Measurements from ENCODE around the gene TATDN2.
"Not testable (repeated sequence)": the region's sequence is repeated elsewhere in the genome, so short reads cannot be mapped to it uniquely, and the experiment has no call there.

TATDN2 gene

DNA sequence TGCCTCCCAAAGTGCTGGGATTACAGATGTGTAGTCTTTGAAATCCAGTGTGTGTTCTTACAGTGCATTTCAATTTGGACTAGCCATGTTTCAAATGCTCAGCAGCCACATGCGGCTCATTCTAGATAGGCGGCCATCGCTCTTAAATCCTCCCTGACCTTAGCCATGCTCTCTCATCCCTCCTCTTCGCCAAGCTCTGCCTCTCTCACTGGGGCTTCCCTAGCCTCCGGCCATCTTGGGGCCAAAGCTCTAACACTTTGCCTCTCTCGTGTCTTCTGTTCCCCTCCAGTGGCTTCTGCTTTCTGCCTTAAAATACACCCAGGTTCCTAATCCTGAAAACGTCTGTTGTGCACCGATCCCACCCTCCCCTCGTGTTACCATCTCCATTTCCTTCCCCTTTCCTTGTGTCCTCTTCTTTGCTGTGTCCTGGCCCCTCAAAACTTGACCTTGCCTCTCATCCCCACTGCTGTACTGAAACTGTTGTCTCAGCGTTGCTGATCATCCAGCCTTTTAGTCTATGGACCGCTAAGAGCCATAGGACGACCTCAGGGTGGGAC lies 45.8 kb downstream of the TATDN2 start:
- no peak for DNase-seq

DNA sequence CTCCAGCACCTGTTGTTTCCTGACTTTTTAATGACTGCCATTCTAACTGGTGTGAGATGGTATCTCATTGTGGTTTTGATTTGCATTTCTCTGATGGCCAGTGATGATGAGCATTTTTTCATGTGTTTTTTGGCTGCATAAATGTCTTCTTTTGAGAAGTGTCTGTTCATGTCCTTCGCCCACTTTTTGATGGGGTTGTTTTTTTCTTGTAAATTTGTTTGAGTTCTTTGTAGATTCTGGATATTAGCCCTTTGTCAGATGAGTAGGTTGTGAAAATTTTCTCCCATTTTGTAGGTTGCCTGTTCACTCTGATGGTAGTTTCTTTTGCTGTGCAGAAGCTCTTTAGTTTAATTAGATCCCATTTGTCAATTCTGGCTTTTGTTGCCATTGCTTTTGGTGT lies 49.8 kb downstream of the TATDN2 start:
- DNase-seq, result not testable (repeated sequence)

DNA sequence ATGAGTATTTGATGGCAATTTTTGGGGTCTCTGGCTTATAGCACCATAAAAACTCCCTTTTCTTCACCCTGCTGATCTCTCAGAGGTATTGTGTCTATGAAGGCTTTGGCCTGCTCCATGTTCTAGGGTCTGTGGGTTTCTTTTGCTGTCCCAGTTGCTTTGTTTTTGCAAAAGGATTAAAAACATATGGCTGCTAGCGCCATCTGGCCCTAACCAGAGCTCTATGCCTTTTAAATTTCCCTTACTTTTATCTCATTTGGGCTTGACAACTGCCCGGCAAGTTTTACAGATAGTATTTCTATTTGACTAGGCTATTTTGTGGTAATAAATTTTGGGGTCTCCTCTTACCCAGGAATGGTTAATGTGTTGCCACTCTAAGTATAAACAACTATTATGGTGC lies 50.9 kb downstream of the TATDN2 start:
- DNase-seq, result no peak

DNA sequence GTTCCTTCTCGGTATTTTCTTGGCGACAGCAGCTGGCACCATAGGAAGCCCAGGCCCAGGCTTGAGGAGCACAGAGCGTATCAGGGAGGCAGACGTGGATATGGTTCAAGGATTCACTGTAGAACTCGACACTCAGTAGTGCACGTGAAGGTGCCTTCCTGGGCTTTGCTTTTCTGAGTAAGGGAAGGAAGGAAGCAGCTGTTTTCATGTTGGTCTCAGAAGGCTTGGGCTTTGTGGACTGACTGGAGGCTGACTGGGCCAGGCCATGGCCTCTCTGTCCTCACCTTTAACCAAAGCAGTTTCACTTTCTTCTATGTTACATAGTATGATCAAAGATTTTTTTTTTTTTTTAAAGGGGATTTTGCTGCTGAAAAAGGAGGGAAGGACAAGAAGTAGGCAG lies 51.4 kb downstream of the TATDN2 start:
- no peak for DNase-seq

DNA sequence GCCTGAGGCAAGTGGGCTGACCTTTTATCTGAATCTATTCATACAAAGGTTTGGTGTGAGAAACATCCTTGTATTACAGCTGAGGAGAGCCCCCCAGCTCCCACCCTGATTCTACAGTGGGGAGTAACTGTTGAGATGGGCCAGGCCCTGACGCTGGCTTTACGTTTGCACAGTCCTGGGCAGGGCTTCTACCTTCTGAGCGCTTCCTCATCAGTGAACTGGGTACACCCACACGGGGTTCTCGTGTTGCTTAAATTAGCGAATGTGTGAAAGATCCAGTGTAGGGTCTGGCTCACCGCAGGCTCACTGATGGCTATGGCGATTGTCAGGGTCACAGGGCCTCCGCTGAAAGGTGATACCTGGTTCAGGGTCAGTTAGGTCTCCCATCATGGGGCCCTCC lies 51.8 kb downstream of the TATDN2 start:
- DNase-seq, result no peak

DNA sequence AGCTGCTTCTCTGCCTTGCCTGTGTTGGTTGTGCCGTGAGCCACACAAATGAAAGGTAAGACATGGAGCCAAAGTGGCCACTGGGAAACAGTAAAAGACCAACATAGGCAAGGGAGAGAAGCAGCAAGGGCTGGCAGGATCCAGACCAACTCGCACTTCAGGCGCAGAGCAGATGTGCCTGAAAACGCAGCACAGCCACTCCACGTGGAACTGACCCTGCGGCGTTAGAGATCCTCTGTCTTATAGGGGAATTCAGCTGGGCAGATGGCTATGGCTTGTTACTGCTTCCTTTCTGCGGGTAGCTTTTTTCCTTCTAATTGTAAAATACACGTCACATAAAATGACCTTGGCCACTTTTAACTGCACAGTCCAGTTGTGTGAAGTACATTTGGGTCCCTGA lies 54.8 kb downstream of the TATDN2 start:
- no peak for DNase-seq

DNA sequence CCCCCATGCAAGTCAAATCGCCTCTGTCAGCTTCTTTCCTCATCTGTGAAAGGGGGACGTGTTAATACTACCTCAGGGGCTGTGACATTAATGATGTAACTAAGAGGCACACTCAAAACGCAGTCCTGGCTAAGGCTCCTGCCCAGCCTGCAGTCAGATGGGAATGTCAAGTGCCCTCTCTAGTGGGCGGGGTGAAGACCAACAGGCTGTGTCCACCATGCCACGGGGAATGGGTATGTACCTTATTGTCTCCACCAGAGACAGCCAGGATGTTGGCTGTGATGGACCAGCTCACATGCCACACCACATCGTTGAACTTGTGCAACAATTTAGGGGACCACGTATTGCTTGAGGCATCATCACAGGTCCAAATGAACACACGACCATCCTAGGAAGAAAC lies 55.5 kb downstream of the TATDN2 start:
- DNase-seq, result no peak

DNA sequence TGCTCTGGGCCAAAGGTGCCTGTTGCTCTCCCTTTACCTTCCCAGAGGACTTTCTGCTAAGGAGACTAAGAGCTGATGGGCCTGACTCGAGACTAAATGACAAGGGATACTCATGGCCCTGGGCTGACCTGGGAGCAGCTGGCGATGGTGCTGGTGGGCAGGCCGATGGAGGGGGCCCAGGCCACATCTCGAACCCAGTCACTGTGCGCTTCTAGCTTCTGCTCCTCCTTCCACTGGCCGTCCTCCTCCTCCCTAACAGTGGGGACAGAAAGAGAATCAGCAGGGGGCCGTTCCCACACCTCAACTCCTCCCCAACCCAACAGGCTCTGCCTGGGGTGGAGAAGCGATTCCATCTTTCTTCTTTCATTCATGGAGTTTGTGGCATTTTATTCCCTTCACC lies 56.6 kb downstream of the TATDN2 start:
- no peak for DNase-seq

DNA sequence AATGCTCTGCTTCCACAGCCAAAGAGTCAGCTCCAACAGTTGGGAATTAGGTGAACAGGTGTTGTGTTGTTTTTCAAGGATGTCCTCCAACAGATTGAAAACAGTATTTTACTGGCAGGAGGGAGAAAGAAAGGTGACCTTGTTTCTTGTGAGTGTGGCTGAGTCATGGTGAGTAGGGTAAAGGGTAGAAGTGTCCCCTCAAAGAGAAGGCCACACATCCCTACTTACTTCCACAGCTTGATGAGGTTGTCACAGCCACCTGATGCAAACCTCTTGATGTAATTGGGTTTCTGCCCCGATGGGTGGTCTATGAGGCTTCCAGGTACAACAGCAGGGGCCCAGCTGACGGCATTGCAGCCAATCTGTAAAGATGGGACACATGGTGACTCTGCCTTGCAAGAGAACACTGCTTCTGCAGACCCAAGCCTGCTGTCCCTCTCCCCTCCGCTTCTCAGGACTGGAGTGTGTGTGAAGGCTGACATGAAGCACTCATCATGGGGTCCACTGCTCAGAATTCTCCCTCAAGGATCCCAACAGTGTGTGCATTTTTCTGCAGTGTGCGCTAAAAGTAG lies 57.2 kb downstream of the TATDN2 start:
- DNase-seq, result no peak

DNA sequence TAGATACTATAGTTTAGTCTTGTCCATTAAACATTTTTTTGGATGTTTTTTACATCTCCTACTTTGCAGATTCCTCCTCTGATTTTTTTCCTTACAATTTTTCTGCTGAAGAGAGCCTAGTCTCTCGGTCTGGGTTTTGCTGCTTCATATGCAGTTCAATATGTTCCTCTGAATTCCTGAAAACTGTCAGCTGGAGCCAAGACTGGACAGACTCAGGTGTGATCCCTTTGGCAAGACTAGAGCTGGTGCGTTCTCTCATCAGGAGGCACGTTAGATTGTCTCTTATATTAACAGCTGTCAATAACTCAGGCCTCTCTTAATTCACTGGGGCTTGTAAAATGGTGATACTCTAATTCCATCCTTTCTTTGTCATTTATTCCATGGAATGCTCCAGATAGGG lies 57.9 kb downstream of the TATDN2 start:
- DNase-seq, result no peak

DNA sequence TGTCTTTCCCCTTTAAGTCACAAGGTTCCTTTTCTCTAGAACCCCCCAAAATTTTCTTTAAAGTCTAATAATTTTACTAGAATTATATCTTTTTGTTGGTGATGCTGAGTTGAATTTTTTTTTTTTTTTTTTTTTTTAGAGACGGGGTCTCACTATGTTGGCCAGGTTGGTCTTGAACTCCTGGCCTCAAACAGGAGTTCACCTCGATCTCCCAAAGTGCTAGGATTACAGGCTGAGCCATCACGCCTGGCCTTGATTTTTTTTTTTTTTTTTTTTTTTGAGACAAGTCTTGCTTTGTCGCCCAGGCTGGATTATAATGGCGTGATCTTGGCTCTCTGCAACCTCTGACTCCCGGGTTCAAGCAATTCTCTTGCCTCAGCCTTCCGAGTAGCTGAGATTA lies 60.4 kb downstream of the TATDN2 start:
- DNase-seq, result no peak

DNA sequence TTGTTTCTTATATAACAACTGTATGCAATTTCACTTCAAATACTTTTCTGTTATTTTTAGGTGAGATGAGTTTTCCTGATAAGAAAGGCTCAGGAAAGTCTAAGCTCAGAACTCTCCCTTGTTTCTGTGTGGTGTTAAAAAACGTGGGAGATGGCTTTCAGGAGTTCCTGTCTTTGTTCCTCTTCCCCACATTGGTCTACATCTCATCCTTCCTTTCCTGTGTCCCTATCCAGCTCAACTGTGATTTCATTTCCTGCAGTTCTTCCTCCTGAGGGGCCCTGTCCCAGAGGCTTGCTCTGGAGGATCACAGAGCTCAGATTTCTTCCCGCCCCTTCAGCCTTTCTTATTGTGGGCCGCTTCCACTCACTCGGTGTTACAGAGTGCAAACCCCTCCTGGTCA lies 61.5 kb downstream of the TATDN2 start:
- no peak for DNase-seq

DNA sequence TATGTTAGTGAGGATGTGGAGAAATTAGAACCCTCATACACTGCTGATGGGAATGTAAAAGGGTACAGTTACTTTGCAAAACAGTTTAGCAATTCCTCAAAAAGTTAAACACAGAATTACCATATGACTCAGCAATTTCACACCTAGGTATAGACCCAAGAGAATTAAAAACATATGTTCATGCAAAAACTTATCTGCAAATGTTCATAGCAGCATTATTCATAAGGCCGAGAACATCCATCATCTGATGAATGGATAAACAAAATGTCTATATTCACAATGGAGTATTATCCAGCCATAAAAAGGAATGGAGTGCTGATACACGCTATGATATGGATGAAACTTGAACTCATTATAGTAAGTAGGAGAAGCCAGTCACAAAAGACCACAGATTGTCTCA lies 62.3 kb downstream of the TATDN2 start:
- no peak for DNase-seq

DNA sequence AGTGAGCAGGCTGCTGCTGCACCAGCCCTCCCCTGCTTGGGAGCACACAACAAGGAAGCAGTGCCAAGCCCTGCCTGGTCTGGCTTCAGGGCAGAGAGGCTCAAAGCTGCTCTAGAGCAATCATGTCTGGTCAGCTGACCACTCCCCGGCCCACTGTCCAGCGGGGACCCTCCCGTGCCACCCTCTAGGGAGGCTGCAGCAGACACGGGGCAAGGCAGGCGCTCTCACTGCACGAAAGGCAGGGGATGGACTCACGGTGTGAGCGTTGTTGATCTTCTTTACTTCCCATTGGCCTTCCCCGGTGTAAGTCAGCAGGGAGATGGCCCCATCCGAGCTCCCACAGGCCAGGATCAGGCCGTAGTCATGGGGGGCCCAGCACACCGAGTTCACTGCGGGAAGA lies 63.5 kb downstream of the TATDN2 start:
- no peak for DNase-seq

DNA sequence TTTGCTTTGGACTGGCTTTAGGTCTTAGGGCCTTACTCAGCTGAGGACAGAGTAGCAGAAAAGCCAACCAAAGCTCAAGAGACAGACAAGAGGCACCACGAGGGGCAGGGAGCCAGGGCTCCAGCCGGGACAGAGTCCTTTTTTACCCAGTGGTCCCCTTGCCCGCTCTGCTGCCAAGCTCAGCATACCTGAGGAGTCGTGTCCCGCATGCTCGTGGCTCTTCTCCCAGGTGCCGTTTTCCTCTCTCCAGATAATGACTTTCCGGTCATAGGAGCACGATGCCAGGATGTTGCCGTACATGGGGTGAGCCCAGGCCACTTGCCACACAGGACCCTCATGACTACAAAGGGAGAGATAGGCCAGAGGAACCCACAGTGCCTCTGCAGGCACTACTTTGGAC lies 64.1 kb downstream of the TATDN2 start:
- no peak for DNase-seq

DNA sequence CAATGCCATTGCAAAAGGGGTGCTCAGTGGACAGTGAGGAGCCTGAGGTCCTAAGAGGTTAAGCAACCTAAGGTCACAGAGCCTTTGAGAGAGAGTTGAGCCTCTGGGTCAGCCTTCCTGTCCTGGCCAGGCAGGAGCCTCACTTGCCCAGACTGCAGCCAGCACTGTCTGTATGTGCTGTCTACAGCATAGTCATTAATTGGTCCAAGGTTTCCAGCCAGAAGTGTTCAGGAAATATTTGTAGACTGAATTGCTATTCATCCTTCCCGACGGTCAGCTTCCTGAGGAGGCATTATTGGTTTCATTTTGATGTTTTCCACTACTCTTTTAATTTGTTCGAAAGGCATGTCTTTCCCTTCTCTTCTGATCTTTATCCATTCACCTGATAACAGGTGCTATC lies 64.6 kb downstream of the TATDN2 start:
- no peak for DNase-seq

DNA sequence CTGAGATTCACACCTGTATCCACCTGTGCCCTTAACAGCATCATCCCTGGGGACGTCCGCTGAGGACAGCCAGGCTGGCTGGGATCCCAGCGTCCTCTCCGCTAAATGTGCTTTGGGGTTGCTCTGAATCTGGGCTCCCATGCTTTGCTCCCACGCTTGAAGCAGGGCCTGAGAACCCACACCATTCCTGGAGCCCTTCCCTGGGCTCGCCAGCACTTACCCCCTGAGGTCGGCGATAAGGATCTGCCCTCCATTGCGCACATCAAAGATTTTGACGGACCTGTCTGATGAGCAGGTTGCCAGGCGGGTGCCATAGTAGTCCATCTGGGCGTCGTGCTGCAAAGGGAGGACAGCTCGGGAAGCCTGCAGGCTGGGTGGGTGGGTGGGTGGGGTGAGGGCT lies 66.8 kb downstream of the TATDN2 start:
- DNase-seq, result no peak

DNA sequence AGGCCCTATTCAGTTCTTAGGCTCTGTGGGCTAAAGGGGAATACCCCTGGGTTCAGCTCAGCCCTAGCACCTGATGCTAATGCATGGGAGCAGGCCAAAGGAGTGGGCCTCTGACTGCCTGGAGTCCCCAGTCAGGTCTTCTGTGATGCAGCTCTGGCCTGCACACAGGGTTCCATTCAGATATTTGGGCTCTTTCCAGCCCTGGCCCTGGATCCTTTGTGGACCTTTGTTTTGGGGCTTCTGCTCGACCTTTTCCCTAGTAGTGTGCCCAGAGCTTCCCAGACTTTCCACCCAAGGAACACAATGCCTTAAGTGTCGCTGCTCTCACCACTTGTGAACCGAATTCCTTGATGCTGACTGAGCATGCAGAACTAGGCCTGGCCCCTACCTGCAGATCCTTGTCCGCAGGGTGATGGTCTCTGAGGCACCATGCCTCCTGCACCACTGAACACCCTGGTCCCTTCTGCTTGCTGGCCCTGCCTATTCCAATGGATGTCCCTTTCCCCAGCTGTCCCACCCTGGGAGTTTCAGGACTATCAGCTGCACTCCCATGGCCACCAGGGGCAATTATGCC lies 67.6 kb downstream of the TATDN2 start:
- DNase-seq, result no peak

DNA sequence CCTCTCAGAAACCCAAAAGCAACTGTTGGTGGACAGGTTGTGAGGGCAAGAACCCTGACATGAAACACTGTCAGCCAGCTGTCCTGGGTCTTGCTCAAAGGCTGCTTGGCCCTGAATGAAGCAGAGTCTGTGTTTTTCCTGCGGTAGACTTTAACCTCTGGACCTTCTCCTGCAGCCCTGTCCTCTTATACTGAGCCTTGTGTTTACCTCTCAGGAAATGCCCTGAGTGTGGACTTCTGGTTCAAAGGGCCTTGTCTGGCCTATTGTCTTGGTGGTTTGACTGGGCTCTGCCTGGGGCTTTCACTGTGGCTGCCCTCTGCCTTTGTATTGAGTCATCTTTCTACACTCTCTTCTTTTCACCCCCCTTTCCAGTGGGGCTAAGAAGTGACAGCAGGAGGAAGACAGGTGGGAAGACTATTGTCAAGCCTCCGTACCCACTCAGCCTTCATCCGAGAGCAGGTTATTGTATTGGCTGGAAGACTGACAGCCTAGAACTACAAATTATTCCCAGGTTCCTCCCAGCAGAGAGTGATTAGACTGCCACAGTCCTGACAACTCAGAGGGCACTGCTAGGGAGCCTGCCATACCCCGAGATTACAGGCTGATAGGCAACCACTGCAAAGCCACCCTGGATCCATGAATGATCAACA lies 69.2 kb downstream of the TATDN2 start:
- no peak for DNase-seq

DNA sequence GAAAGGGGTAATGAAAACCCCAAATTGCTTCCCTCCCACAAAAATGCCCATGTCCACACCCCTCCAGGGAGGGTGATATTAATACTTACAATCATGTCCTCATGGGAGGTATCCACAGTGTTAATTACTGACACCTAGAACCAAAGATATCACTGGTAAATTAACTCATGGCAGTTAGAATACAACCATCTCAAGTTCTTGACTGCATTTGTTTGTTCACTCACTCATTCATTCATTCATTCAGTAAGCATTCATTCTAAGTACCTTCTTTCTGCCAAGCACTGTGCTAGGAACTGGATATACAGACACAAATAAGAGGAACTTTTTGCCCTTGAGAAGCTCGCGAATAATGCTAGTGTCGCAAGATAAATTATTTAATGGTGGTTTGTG lies 69.7 kb downstream of the TATDN2 start:
- DNase-seq, result no peak

DNA sequence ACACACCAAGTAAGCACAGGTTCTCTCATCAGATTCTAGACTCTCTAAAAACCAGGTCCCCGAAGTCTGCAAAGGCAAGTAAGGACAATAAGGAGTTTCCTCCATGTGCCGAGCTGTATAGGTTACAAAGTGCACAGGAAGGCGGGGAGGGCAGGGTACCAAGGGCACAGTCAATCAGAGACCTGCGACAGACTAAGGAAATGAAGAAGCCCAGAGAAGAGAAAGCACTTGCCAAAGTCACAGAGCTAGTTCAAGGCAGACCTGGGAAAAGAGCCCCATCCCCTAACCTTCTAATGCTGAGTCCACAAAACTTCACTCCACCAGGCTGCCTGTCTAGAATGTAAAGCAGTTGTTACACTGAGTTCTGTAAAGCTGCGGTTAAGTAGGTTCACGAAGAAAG lies 71.0 kb downstream of the TATDN2 start:
- no peak for DNase-seq

DNA sequence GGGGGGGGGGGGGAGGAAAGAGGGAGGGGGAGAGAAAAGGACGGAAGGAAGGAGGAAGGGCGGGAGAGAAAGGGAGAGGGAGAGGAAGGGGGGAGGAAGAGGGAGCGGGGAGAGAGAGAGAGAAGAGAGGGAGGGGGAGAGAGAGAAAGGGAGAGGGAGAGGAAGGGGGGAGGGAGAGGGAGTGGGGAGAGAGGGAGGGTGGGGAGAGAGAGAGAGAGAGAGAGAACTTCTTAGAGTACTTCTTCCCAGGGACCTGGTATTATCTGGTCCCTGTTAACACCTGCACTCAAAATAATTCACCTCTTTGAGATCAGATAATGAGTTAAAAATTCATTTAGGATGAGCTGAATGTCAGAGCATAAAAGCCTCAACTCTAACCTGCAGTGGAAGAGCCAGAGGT lies 71.5 kb downstream of the TATDN2 start:
- no peak for DNase-seq

DNA sequence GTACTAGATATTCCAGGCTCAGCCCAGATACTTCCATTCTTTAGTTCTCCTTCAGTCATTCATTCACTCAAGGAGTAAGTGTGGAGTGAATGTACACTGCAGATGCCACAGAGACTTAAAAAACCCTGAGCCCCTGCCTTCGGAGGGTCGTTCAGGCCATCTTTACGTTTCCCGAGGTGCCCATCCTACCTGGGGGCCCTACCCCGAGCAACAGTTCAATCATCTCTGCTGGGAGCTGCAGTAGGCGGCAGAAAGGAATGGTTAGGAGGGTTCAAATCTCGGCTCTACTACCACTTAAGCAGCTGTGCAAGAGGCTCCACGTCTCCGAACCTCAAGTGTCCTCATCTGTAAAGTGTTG lies 72.0 kb downstream of the TATDN2 start:
- DNase-seq, result no peak

DNA sequence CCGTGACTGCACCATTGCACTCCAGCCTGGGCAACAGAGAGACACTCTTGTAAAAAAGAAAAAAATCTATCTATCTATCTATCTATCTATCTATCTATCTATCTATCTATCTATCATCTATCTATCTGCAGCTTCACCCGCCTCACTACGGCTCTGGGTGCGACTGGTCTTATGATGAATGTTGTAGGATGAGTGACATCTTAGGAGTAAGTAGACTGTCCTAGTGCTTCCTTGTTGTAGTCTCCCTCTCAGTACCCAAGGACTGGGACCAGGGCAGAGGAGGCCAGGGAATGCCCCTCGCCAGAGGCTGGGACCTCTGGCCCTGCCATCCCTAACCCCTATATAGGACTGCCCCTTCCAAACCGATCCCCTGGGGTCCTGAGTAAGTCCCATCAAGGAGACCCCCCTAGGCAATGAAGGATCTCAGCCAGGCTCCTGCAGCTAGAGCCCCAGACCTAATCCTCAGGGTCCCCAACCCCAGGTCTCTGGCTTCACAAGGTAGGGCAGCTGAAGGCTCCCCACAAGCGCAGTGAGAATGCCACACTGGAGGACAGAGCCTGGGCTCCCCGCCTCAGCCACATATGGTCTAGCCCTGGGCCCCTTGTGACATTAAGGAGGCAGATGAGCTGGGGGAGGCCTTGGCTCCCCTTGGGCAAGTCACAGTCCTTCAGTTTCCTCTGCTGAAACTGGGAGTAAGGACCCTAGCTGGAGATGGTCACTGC lies 73.5 kb downstream of the TATDN2 start:
- DNase-seq, result no peak

Data from activated CD8-positive, alpha-beta memory T cell treated with anti-CD3 and anti-CD28 coated beads for 24 hours (primary cell).